Gastroesophageal sphincter (tissue), 3 donors: ENCODE data around the gene CLSTN2.

Experiments
- CTCF ChIP-seq, 4 experiments: fragments of 200-600 bp in 2 of 4; fragments of 450-650 bp in 2 of 4; sonication (generic) in 1 of 4; IDR thresholded peaks; one replicate each; pipeline ENCODE4 v1.5.1; 2017 to 2019; ENCODE audit warnings: antibody characterized with exemption in 4 of 4, mild to moderate bottlenecking in 2 of 4, moderate library complexity in 2 of 4
- POLR2A ChIP-seq, 2 donors: fragments of 450-650 bp; IDR thresholded peaks; one replicate each; pipeline ENCODE4 v1.6.1; 2017; ENCODE audit warnings: antibody characterized with exemption in 2 of 2, mild to moderate bottlenecking in 2 of 2, moderate library complexity in 1 of 2
- POLR2AphosphoS5 ChIP-seq: sonication (generic); formaldehyde crosslinking; IDR thresholded peaks from one replicate; pipeline ENCODE4 v1.6.1; 2017; ENCODE audit warnings: antibody characterized with exemption

DNA sequence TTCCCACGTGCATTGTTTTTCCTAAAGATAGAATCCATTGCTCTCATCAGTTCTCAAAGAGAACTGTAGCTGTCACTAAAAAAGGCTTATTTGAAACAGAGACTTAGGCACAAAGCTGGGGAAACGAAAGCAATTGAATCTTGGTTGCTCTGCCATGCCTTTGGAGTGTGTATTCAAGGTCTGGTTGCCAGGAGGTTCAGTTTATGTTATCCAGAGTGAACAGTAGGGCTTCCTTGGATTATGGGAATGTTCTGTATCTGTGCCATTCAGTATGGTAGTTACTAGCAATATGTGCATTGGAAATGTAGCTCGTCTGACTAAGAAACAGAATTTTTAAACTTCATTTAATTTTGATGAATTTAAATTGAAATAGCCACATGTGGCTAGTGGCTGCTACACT lies 50.6 kb downstream of the CLSTN2 start:
- TF ChIP-seq POLR2AphosphoS5 (no peak), CTCF (IDR thresholded peaks at IDR 0.05) (no peak), POLR2A (IDR thresholded peaks at IDR 0.05) (no peak)
